H1 (cell line): Measurements from ENCODE around the gene PSMD3. TPM values are rescaled to one million over a fixed set of nuclear protein-coding genes. Genes with fewer than 3 reads are reported as not detected.

Experiments
- CTCF ChIA-PET: fragments of 300-600 bp; sonication (Branson Sonifier 250); formaldehyde crosslinking; loops from one replicate; lab custom pipeline; 2021; ENCODE audit not compliant: partially characterized antibody; lab: Charles Lee
- POLR2A ChIA-PET: fragments of 300-600 bp; sonication (Branson Sonifier 250); formaldehyde crosslinking; loops from one replicate; lab custom pipeline; 2021; ENCODE audit warnings: inconsistent platforms; ENCODE audit not compliant: partially characterized antibody; lab: Charles Lee
- DNase-seq, 2 experiments: peaks; one replicate each; pipeline versions ENCODE4 v3.0.0 to v3.0.0-alpha.2; 2010 to 2022; ENCODE audit warnings: low spot score in 2 of 2, low read depth in 1 of 2, mixed read lengths in 1 of 2
- FAIRE-seq: peaks from 2 replicates; lab custom pipeline; 2011; peaks lifted over from hg19 to GRCh38; lab: Jason Lieb, UNC
- H2AFZ ChIP-seq: 2 replicates; pipeline ENCODE4 v1.8.1; 2012; ENCODE audit warnings: low read length, inconsistent platforms
- H2AK5ac ChIP-seq: 2 replicates; pipeline ENCODE4 v1.6.1; 2013; ENCODE audit warnings: low read depth, low read length
- H2BK120ac ChIP-seq: replicated peaks from 2 replicates; pipeline ENCODE3; 2013; ENCODE audit warnings: low read depth, low read length, inconsistent platforms
- H2BK12ac ChIP-seq: 2 replicates; pipeline ENCODE4 v1.6.1; 2013; ENCODE audit warnings: low read depth, low read length
- H2BK15ac ChIP-seq: 2 replicates; pipeline ENCODE4 v1.6.1; 2013; ENCODE audit warnings: low read length
- H2BK20ac ChIP-seq: 2 replicates; pipeline ENCODE4 v1.6.1; 2013; ENCODE audit warnings: low read length
- H2BK5ac ChIP-seq: 2 replicates; pipeline ENCODE4 v1.6.1; 2013; ENCODE audit warnings: low read depth, low read length
- H3K14ac ChIP-seq: 2 replicates; pipeline ENCODE4 v1.6.1; 2013; ENCODE audit warnings: inconsistent platforms; ENCODE audit not compliant: insufficient read length
- H3K18ac ChIP-seq: 2 replicates; pipeline ENCODE4 v1.6.1; 2013; ENCODE audit warnings: low read length; ENCODE audit errors: extremely low read depth
- H3K23ac ChIP-seq: 2 replicates; pipeline ENCODE4 v1.6.1; 2013; ENCODE audit warnings: inconsistent platforms; ENCODE audit not compliant: insufficient read length
- H3K23me2 ChIP-seq: 2 replicates; pipeline ENCODE4 v1.6.1; 2013; ENCODE audit warnings: low read depth, low read length
- H3K27ac ChIP-seq: 2 replicates; pipeline ENCODE4 v1.6.1; 2011; ENCODE audit warnings: low read depth, low read length, inconsistent platforms
- H3K27me3 ChIP-seq, 4 experiments: replicated peaks in 1 of 4; 1 replicate in 1 of 4; 2 replicates in 3 of 4; pipeline versions ENCODE4 v1.6.1 to v1.8.1; 2011 to 2013; ENCODE audit warnings: low read length in 3 of 4, mild to moderate bottlenecking in 3 of 4, inconsistent platforms in 2 of 4, mixed read lengths in 2 of 4, moderate library complexity in 1 of 4; ENCODE audit not compliant: control insufficient read depth in 3 of 4, insufficient read depth in 3 of 4; ENCODE audit errors: extremely low read depth in 1 of 4
- H3K36me3 ChIP-seq, 4 experiments: 2 replicates each; pipeline versions ENCODE4 v1.6.1 to v1.8.1; 2011 to 2013; ENCODE audit warnings: mild to moderate bottlenecking in 4 of 4, low read length in 3 of 4, moderate library complexity in 2 of 4, control low read depth in 1 of 4, inconsistent platforms in 1 of 4; ENCODE audit not compliant: insufficient read depth in 4 of 4, control insufficient read depth in 2 of 4
- H3K4ac ChIP-seq: replicated peaks from 2 replicates; pipeline ENCODE3; 2013; ENCODE audit warnings: low read length, low read depth, mixed read lengths, inconsistent platforms; ENCODE audit not compliant: insufficient read length
- H3K4me1 ChIP-seq, 4 experiments: replicated peaks in 1 of 4; 1 replicate in 1 of 4; 2 replicates in 3 of 4; pipeline versions ENCODE4 v1.6.1 to v1.8.1; 2011 to 2013; ENCODE audit warnings: low read length in 3 of 4, inconsistent platforms in 2 of 4, mixed read lengths in 1 of 4; ENCODE audit not compliant: insufficient read depth in 4 of 4, control insufficient read depth in 3 of 4
- H3K4me2 ChIP-seq, 2 experiments: 2 replicates each; pipeline versions ENCODE4 v1.6.1 to v1.8.1; 2011 to 2013; ENCODE audit warnings: low read depth in 2 of 2, low read length in 2 of 2, control low read depth in 1 of 2, inconsistent platforms in 1 of 2, mild to moderate bottlenecking in 1 of 2; ENCODE audit not compliant: insufficient read depth in 1 of 2
- H3K4me3 ChIP-seq, 4 experiments: fragments of 200-600, 300-600 bp in 1 of 4; sonication (generic), shearing (Covaris generic), sonication (Bioruptor Twin) in 1 of 4; 2 replicates each; pipeline versions ENCODE4 v1.5.1 to v1.8.1; 2011 to 2016; ENCODE audit warnings: low read length in 4 of 4, low read depth in 3 of 4, control low read depth in 2 of 4, inconsistent platforms in 2 of 4, mild to moderate bottlenecking in 2 of 4, mixed read lengths in 1 of 4, moderate library complexity in 1 of 4; ENCODE audit not compliant: insufficient read depth in 2 of 4; ENCODE audit errors: extremely low read depth in 1 of 4
- H3K56ac ChIP-seq: replicated peaks from 2 replicates; pipeline ENCODE3; 2013; ENCODE audit warnings: low read depth, mild to moderate bottlenecking, mixed read lengths, low read length, inconsistent platforms; ENCODE audit not compliant: insufficient read length
- H3K79me1 ChIP-seq: 2 replicates; pipeline ENCODE4 v1.6.1; 2013; ENCODE audit warnings: low read depth, low read length, control low read depth
- H3K79me2 ChIP-seq, 2 experiments: 2 replicates each; pipeline versions ENCODE4 v1.6.1 to v1.8.1; 2012 to 2013; ENCODE audit warnings: low read length in 2 of 2, mild to moderate bottlenecking in 2 of 2, inconsistent platforms in 1 of 2; ENCODE audit not compliant: insufficient read depth in 2 of 2, control insufficient read depth in 1 of 2
- H3K9ac ChIP-seq, 4 experiments: replicated peaks in 1 of 4; 1 replicate in 1 of 4; 2 replicates in 3 of 4; pipeline versions ENCODE4 v1.6.1 to v1.8.1; 2011 to 2013; ENCODE audit warnings: low read depth in 3 of 4, low read length in 3 of 4, control low read depth in 2 of 4, mild to moderate bottlenecking in 2 of 4, moderate library complexity in 2 of 4, inconsistent platforms in 1 of 4; ENCODE audit errors: extremely low read depth in 1 of 4
- H3K9me3 ChIP-seq, 2 experiments: 2 replicates each; pipeline versions ENCODE4 v1.6.1 to v1.8.1; 2012 to 2013; ENCODE audit warnings: mild to moderate bottlenecking in 2 of 2, moderate library complexity in 2 of 2, control low read depth in 1 of 2, inconsistent platforms in 1 of 2, low read depth in 1 of 2, low read length in 1 of 2, mixed read lengths in 1 of 2; ENCODE audit not compliant: insufficient read depth in 2 of 2
- H4K20me1 ChIP-seq, 2 experiments: replicated peaks in 1 of 2; 2 replicates each; pipeline versions ENCODE3 to v1.8.1; 2011 to 2013; ENCODE audit warnings: inconsistent platforms in 2 of 2, low read length in 2 of 2, mild to moderate bottlenecking in 1 of 2; ENCODE audit not compliant: insufficient read depth in 2 of 2, control insufficient read depth in 1 of 2
- H4K5ac ChIP-seq: 2 replicates; pipeline ENCODE4 v1.6.1; 2013; ENCODE audit warnings: low read length, low read depth, mixed read lengths, inconsistent platforms; ENCODE audit not compliant: insufficient read length
- H4K8ac ChIP-seq: 2 replicates; pipeline ENCODE4 v1.8.0; 2013; ENCODE audit warnings: mild to moderate bottlenecking, moderate library complexity, low read length, inconsistent platforms; ENCODE audit not compliant: insufficient read depth; ENCODE audit errors: extremely low read depth
- H4K91ac ChIP-seq: replicated peaks from 2 replicates; pipeline ENCODE3; 2013; ENCODE audit warnings: low read length, mixed read lengths, inconsistent platforms; ENCODE audit not compliant: insufficient read length
- CBX8 ChIP-seq: fragments of 300-800, 300-1000 bp; sonication (generic); IDR thresholded peaks from 2 replicates; pipeline ENCODE4 v1.7.1; 2016; ENCODE audit warnings: low read depth, low read length, borderline replicate concordance
- CREB1 ChIP-seq: IDR thresholded peaks from 2 replicates; pipeline ENCODE4 v1.6.1; 2012; ENCODE audit warnings: inconsistent platforms
- E2F6 ChIP-seq: IDR thresholded peaks from 2 replicates; pipeline ENCODE4 v1.6.1; 2012; ENCODE audit warnings: inconsistent platforms
- EZH2 ChIP-seq: fragments of 200-600 bp; sonication (generic); IDR thresholded peaks from 2 replicates; pipeline ENCODE4 v1.7.1; 2012; ENCODE audit warnings: low read depth, mild to moderate bottlenecking, moderate library complexity, low read length, inconsistent platforms; ENCODE audit not compliant: severe bottlenecking
- HDAC6 ChIP-seq: IDR thresholded peaks from one replicate; pipeline ENCODE4 v1.7.1; 2012; ENCODE audit warnings: low read depth, mild to moderate bottlenecking, inconsistent platforms, low read length, moderate library complexity
- JUND ChIP-seq: IDR thresholded peaks from 2 replicates; pipeline ENCODE4 v1.6.1; 2011; ENCODE audit warnings: mild to moderate bottlenecking, improper control_type of control experiment, low read length
- KDM4A ChIP-seq: IDR thresholded peaks from one replicate; pipeline ENCODE4 v1.7.1; 2012; ENCODE audit warnings: low read depth, mild to moderate bottlenecking, moderate library complexity, low read length, inconsistent platforms; ENCODE audit not compliant: severe bottlenecking
- KDM5A ChIP-seq: fragments of 200-600 bp; IDR thresholded peaks from 2 replicates; pipeline ENCODE4 v1.7.1; 2012; ENCODE audit warnings: mild to moderate bottlenecking, low read length, inconsistent platforms, mixed read lengths
- MAFK ChIP-seq: IDR thresholded peaks from 2 replicates; pipeline ENCODE4 v1.6.1; 2012; ENCODE audit warnings: low read depth, mild to moderate bottlenecking, improper control_type of control experiment, low read length
- NRF1 ChIP-seq: IDR thresholded peaks from 2 replicates; pipeline ENCODE4 v1.6.1; 2011; ENCODE audit warnings: mild to moderate bottlenecking, low read depth, low read length, improper control_type of control experiment
- SP1 ChIP-seq: IDR thresholded peaks from 2 replicates; pipeline ENCODE4 v1.6.1; 2011; ENCODE audit warnings: low read depth, low read length
- SUZ12 ChIP-seq: fragments of 200-600 bp; sonication (generic); IDR thresholded peaks from 2 replicates; pipeline ENCODE4 v1.6.1; 2012; ENCODE audit warnings: mild to moderate bottlenecking, inconsistent platforms, low read length, moderate library complexity, mixed read lengths
- YY1 ChIP-seq: IDR thresholded peaks from 2 replicates; pipeline ENCODE4 v1.6.1; 2011; ENCODE audit warnings: low read depth, mild to moderate bottlenecking, low read length
- WGBS, 2 experiments: shearing (Covaris generic) in 1 of 2; methylation state at CpG; one replicate each; pipeline versions ENCODE4 v1.1.6 to v1.1.7; 2013 to 2015; ENCODE audit warnings: low lambda C conversion rate in 2 of 2, mixed read lengths in 2 of 2, inconsistent platforms in 1 of 2, low coverage in 1 of 2, missing lambda C conversion rate in 1 of 2; ENCODE audit not compliant: insufficient replicate concordance in 2 of 2, insufficient coverage in 1 of 2, insufficient read length in 1 of 2; ENCODE audit errors: extremely low coverage in 1 of 2, missing lambda C conversion rate in 1 of 2; 5-methylcytosine and 5-hydroxymethylcytosine counted together
- polyA plus RNA-seq, 7 experiments: library from polyadenylated mRNA; depleted of rRNA in 3 of 7; stranded (reverse) in 5 of 7; unstranded in 2 of 7; fragments of >200 nt in 5 of 7; fragments of 200-250 nt in 2 of 7; gene quantifications; 1 replicate in 5 of 7; 2 replicates in 1 of 7; 4 replicates in 1 of 7; pipeline versions ENCODE4 v1.2.1 to v1.2.3, GENCODE V29; 2011 to 2013; ENCODE audit warnings: missing spikeins in 2 of 7, mixed read lengths in 2 of 7
- total RNA-seq: library from RNA; stranded (reverse); fragmentation: NEBNext Ultra II Directional; extraction: Animal tissue kit (Norgen Biotek cat#: 25700); gene quantifications from 2 replicates; pipeline ENCODE4 v1.2.1, GENCODE V29; 2021

Gene PSMD3
- total and polyA plus RNA-seq, 2 of the 8 experiments (the other 6 are each of a cell fraction or from before 2014, with no cell fraction given), result 151 to 198 TPM

DNA sequence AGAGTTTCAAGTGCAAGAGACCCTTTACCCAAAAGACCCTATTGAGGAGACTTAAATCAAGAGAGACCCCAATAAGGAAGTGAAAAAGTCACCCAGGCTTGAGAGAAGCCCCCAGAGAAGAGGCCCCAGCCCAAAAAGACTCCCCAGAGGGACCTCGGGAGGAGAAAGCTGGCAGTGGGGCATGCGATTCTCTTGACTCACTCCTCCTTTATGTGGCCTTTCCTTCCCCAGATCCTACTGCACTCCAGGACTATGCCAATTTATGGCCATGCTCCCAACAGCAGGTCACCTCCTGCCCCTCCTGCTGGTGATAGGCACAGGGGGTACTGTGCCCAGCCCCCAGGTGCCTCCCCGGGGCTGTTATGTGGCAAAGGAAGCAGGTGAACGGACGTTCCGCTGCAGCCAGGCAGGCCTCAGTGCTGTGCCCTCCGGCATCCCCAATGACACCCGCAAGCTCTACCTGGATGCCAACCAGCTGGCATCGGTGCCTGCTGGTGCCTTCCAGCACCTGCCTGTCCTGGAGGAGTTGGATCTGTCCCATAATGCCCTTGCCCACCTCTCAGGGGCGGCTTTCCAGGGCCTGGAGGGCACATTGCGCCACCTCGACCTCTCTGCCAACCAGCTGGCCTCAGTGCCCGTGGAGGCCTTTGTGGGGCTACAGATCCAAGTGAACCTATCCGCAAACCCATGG lies 36.8 kb upstream of the PSMD3 start:
- no peak for FAIRE-seq
- CTCF ChIA-PET, result interaction anchor here (0.6 to 5.9 kb wide), 3 partner anchors 14 to 65 kb away, joined by 3 to 28 read pairs (median 4); no protein-coding TSS in a partner anchor

More for the DNA sequence above, 36.8 kb upstream of the PSMD3 start:
- H3K79me1 ChIP-seq, result no peaks in the 10 kb centered on the region
- no peak overlapping the region for H2BK120ac ChIP-seq
- no peak overlapping the region for H2AK5ac ChIP-seq
- H2BK20ac ChIP-seq, result no peak overlapping the region
- no peak overlapping the region for H3K4me2 ChIP-seq
- no peak for DNase-seq
- POLR2A ChIA-PET, result no interaction called here
- H4K91ac ChIP-seq, result no peak overlapping the region
- H3K9me3 ChIP-seq, result no peaks in the 10 kb centered on the region
- H3K23ac ChIP-seq, result no peak overlapping the region
- no peak overlapping the region for H3K4ac ChIP-seq
- H3K18ac ChIP-seq, result no peak overlapping the region
- no peaks in the 10 kb centered on the region for H3K36me3 ChIP-seq
- H3K4me1 ChIP-seq, result peaks cover 0 to 7% (median 1%) of the 10 kb centered on the region in 4 experiments; a peak in 5 of 7 replicates
- no peak overlapping the region for H4K5ac ChIP-seq
- no peak overlapping the region for H3K27ac ChIP-seq
- TF ChIP-seq KDM4A (no peak), HDAC6 (no peak), SP1 (no peak), JUND (no peak), YY1 (no peak), KDM5A (no peak), E2F6 (no peak), SUZ12 (no peak), CBX8 (no peak), CREB1 (no peak), NRF1 (no peak), EZH2 (no peak), MAFK (no peak)
- no peaks in the 10 kb centered on the region for H3K27me3 ChIP-seq
- no peak overlapping the region for H3K14ac ChIP-seq
- H2BK15ac ChIP-seq, result no peak overlapping the region
- H2AFZ ChIP-seq, result no peak overlapping the region
- H3K56ac ChIP-seq, result no peak overlapping the region
- H4K8ac ChIP-seq, result no peak overlapping the region
- no peak overlapping the region for H3K4me3 ChIP-seq
- no peaks in the 10 kb centered on the region for H3K79me2 ChIP-seq
- 94% methylated on average over 14 of the region's 14 CpGs; no CpG with 5 or more reads in 1 of the 2 experiments for WGBS, 2 experiments
- no peaks in the 10 kb centered on the region for H3K23me2 ChIP-seq
- no peak overlapping the region for H3K9ac ChIP-seq
- no peak overlapping the region for H2BK5ac ChIP-seq
- no peaks in the 10 kb centered on the region for H4K20me1 ChIP-seq
- H2BK12ac ChIP-seq, result no peak overlapping the region
